CD4-positive, alpha-beta T cell treated with Interleukin-1 beta for 1 hour (primary cell): ENCODE measurements around the gene CCNB1.
"Not testable (repeated sequence)": the region's sequence is repeated elsewhere in the genome, so short reads cannot be mapped to it uniquely, and the experiment has no call there.

Experiments used
- DNase-seq, 2 donors: peaks; one replicate each; pipeline ENCODE4 v3.0.0-alpha.2; 2020 to 2022

The CCNB1 gene

DNA sequence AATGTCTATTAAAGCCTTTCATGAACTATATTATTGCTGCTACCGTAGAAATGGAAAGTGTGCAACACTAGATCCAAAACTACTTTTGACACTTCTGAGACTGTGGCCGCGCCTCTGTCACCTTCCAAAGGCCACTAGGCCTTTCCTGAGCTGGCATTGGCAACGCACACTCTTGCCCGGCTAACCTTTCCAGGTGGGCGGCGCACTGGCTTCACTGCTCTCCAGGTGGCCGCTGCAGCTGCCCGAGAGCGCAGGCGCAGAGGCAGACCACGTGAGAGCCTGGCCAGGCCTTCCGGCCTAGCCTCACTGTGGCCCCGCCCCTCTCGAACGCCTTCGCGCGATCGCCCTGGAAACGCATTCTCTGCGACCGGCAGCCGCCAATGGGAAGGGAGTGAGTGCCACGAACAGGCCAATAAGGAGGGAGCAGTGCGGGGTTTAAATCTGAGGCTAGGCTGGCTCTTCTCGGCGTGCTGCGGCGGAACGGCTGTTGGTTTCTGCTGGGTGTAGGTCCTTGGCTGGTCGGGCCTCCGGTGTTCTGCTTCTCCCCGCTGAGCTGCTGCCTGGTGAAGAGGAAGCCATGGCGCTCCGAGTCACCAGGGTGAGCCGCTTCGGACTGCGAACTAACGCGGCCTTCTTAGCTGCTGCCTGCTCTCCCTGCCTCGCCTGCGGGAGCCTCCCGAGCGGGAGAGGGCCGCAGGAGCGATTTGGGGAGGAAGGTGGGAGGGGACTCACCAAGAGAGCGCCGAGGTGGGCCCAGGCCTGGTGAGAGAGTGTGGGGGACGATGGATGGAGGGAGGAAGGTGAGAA lies at the start of gene CCNB1:
Gene CCNB1 (plus strand): TSS at position 465 of the 807 bp plus-strand sequence. CDS start 113 bp downstream, at position 578.
- DNase-seq, result peak; percentile 97 to 98

DNA sequence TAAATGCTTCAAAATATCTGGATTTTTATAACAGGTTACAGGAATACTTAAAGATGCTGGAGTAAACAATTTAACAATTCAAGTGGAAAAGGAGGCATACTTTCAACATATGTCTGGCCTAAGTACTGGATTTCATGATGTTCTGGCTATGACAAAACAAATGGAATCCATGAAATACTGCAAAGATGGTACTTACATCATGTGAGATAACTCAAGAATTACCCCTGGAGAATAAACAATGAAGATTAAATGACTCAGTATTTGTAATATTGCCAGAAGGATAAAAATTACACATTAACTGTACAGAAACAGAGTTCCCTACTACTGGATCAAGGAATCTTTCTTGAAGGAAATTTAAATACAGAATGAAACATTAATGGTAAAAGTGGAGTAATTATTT lies 37.5 kb upstream of the CCNB1 start:
- no peak for DNase-seq

DNA sequence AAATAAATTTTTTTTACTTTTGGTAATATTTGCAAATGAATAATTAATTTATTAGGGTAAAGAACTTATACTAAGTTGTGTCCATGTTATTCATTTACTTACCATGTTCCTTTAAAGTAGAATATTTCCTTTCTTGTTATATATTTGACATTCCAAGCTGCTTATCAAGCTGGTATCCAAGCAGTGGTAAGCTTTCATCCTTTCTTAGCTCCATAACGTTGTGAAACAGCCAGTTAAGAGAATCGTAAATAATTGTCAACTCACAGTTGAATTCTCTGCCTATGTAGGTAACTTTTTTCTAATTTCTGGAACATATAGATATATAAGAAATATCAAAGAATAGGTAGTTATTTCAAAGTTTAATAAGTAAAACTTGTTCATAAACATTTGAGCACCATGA lies 36.7 kb upstream of the CCNB1 start:
- no peak for DNase-seq

- no peak for DNase-seq
These were observed 35.6 kb upstream of the CCNB1 start for GRCh38 chr5:69131304-69131703.

DNA sequence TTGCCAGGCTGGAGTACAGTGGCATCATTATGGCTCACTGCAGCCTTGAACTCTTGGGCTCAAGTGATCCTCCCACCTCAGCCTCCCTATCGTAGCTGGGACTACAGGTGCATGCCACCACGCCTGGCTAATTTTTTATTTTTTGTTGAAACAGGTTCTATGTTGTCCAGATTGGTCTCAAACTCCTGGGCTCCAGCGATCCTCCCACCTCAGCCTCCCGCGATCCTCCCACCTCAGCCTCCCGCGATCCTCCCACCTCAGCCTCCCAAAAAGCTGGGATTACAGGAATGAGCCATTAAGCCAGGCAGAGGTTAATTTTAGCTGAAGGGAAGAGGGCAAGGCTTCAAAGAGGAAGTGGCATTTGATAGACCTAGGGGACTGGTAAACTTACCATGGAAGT lies 32.8 kb upstream of the CCNB1 start:
- DNase-seq, result no peak

GRCh38 chr5:69136293-69136692 lies 30.7 kb upstream of the CCNB1 start:
- DNase-seq, result no peak

DNA sequence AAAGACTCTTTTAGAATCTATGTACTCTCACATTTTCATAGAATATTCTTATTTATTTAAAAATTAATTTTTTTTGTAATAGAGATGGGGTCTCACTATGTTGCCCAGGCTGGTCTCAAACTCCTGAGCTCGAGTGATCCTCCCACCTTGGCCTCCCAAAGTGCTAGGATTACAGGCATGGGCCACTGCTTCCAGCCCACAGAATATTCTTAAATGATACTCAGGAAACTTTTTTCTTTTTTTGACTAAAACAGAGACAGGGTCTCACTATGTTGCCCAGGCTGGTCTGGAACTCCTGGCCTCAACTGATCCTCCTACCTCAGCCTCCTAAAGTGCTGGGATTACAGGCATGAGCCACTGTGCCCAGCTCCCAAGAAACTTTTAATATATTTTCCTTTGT lies 29.7 kb upstream of the CCNB1 start:
- DNase-seq, result not testable (repeated sequence)

DNA sequence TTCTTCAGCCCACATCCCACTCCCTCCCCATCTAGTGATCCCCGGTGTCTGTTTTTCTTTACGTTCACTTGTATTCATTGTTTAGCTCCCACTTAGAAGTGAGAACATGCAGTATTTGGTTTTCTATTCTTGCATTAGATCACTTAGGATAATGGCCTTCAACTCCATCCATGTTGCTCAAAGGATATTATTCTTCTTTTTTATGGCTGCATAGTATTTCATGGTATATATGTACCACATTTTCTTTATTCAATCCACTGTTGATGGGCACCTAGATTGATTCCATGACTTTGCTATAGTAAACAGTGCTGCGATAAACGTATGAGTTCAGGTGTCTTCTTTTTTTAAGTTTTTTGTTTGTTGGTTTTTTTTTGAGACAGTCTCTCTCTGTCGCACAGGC lies 29.1 kb upstream of the CCNB1 start:
- DNase-seq, result no peak

DNA sequence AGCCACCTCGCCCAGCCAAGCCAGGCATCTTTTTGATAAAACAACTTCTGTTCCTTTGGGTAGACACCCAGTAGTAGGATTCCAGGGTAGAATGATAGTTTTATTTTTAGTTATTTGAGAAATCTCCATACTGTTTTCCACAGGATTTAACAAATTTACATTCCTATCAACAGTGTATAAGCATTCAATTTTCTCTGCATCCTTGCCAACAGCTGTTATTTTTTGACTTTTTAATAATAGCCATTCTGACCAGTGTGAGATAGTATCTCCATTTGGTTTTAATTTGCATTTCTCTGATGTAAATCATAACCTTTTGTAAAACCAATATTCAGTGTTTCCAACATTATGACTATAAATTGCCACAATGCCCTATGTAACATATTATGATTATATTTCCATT lies 28.2 kb upstream of the CCNB1 start:
- DNase-seq, result no peak

DNA sequence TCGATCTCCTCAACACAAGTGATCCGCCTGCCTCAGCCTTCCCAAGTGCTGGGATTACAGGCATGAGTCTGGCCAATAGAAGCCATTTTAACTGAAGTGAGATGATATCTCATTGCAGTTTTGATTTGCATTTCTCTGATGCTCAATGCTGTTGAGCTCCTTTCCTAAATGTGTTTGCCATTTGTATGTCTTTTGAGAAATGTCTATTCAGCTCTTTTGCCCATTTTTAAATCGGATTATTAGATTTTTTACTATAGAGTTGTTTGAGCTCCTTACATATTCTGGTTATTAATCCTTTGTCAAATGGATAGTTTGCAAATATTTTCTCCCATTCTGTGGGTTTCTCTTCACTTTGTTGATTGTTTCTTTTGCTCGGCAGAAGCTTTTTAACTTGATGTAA lies 26.7 kb upstream of the CCNB1 start:
- DNase-seq, result not testable (repeated sequence)

DNA sequence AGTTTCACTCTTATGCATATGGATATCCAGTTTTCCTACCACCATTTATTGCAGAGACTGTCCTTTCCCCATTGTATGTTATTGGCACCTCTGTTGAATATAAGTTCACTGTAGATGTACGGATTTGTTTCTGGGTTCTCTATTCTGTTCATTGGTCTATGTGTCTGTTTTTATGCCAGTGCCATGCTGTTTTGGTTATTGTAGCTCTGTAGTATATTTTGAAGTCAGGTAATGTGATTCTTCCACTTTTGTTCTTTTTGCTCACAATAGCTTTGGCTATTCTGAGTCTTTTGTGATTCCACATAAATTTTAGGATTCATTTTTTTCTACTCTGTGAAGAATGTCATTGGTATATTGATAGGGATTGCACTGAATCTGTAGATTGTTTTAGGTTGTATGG lies 26.1 kb upstream of the CCNB1 start:
- DNase-seq, result no peak

- not testable (repeated sequence) for DNase-seq
These were observed 18.4 kb upstream of the CCNB1 start for GRCh38 chr5:69148576-69148975.

GRCh38 chr5:69148981-69149675 lies 17.8 kb upstream of the CCNB1 start:
- no peak for DNase-seq

- no peak for DNase-seq
These were observed 17.3 kb upstream of the CCNB1 start for GRCh38 chr5:69149676-69150010.

GRCh38 chr5:69152731-69153130 lies 14.2 kb upstream of the CCNB1 start:
- no peak for DNase-seq

DNA sequence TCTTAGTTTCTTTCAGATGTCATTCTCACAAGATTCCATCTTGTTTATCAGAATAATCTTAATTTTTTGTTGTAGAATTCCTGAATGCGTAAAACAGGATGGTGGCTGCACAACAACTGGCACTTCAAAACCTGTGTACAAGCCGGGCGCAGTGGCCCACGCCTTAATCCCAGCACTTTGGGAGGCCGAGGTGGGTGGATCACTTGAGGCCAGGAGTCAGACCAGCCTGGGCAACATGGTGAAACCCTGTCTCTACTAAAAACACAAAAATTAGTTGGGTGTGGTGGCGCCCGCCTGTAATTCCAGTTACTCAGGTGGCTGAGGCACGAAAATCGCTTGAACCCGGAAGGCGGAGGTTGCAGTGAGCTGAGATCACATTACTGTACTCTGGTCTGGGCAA lies 10.5 kb upstream of the CCNB1 start:
- no peak for DNase-seq

DNA sequence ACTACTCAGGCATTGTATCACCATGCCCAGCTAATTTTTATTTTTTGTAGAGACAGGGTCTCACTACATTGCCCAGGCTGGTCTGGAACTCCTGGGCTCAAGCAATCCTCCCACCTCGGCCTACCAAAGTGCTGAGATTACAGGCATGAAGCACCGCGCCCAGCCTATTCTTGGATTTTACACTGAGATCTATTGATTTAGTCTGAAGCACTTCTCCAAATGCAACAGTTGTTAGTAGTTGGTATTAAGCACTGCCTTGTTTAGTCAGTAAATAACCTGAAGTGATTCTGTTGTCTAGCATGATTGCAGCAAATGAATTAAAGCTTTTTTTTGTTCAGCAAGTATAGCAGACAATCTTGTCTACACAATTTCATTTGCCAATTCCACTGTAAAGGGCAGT lies 8.9 kb upstream of the CCNB1 start:
- DNase-seq, result no peak

DNA sequence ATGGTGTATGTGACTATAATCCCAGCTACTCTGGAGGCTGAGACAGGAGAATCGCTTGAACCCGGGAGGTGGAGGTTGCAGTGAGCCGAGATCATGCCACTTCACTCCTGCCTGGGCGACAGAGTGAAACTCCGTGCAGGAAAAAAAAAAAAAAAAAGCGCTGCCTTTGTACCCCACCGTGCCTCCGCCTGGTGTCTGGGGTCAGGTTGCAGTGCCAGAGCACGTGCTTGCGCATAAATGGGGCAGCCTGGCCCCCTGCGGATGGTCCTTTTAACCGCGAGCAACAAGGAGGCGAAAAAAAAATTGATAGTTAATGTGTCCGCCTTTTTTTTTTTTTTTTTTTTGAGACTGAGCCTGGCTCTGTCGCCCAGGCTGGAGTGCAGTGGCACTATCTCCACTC lies 6.3 kb upstream of the CCNB1 start:
- DNase-seq, result no peak

DNA sequence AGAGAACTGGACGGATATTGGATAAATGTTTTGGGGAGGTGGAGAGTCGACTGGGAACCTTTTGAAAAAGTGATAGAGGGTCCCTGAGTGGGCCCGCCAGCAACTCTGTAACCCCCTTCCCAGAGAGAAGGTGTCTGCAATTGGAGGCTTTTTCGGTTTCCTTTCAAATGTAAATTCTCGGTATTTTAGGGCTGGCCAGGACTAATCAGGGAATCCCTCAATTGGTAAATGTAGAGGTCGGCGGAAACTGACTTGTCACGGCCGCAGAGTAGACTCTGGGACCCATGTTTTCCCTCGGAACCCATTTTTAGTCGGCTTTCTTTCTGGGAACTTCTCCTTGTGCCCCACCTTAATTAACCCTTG lies 524 bp downstream of the CCNB1 start:
- no peak for DNase-seq

GRCh38 chr5:69167929-69168328 lies 979 bp downstream of the CCNB1 start:
- DNase-seq, result no peak

GRCh38 chr5:69170495-69170894 lies 3.5 kb downstream of the CCNB1 start:
- DNase-seq, result no peak

DNA sequence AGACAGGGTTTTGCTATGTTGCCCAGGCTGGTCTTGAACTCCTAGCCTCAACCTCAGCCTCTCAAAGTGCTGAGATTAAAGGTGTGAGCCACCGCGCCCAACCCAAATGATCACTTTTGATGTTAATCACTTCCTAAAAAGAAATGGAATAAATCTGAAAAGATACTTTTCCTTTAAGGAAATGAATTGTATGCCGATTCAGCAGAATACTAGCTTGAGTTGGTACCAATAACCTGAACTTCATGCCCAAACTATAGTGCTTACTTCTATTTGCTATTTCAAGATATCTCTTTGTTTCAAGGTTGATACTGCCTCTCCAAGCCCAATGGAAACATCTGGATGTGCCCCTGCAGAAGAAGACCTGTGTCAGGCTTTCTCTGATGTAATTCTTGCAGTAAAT lies 4.0 kb downstream of the CCNB1 start:
- no peak for DNase-seq

DNA sequence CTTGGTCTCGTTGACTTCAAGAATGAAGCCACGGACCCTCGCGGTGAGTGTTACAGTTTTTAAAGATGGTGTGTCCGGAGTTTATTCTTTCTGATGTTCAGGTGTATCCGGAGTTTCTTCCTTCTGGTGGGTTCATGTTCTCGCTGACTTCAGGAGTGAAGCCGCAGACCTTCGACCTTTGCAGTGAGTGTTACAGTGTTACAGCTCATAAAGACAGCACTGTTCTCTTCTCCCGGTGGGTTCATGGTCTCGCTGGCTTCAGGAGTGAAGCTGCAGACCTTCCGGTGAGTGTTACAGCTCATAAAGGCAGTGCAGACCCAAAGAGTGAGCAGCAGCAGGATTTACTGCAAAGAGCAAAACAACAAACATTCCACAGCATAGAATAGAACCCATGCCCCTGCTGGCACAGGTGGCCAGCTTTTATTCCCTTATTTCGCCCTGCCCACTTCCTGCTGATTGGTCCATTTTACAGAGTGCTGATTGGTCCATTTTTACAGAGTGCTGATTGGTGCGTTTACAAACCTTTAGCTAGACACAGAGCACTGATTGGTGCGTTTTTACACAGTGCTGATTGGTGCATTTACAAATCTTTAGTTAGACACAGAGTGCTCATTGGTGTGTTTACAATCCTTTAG lies 14.8 kb downstream of the CCNB1 start:
- not testable (repeated sequence) for DNase-seq

- DNase-seq, result no peak
These were observed 17.7 kb downstream of the CCNB1 start for GRCh38 chr5:69184621-69185020.
